Suprapubic skin (tissue), 4 donors: Measurements from ENCODE around the gene PAX7.

ENCODE experiments used
- CTCF ChIP-seq, 2 donors: fragments of 200-600 bp in 1 of 2; fragments of 450-650 bp in 1 of 2; sonication (generic) in 1 of 2; IDR thresholded peaks; one replicate each; pipeline ENCODE4 v1.5.1; 2016 to 2019; ENCODE audit warnings: antibody characterized with exemption in 2 of 2, mild to moderate bottlenecking in 1 of 2, moderate library complexity in 1 of 2
- EP300 ChIP-seq: sonication (generic); formaldehyde crosslinking; IDR thresholded peaks from one replicate; pipeline ENCODE4 v1.6.1; 2017; ENCODE audit warnings: antibody characterized with exemption
- POLR2A ChIP-seq, 2 donors: fragments of 450-650 bp; IDR thresholded peaks; one replicate each; pipeline ENCODE4 v1.6.1; 2017; ENCODE audit warnings: antibody characterized with exemption in 2 of 2, mild to moderate bottlenecking in 2 of 2, moderate library complexity in 2 of 2
- POLR2AphosphoS5 ChIP-seq, 3 donors: sonication (generic); formaldehyde crosslinking; IDR thresholded peaks; one replicate each; pipeline ENCODE4 v1.6.1; 2017; ENCODE audit warnings: antibody characterized with exemption in 3 of 3

- TF ChIP-seq POLR2A (IDR thresholded peaks at IDR 0.05) (no peak), POLR2AphosphoS5 (IDR thresholded peaks at IDR 0.05) (no peak), CTCF (IDR thresholded peaks at IDR 0.05) (no peak), EP300 (no peak)
Measured at GRCh38 chr1:18764362-18764761, 133.7 kb downstream of the PAX7 start.
